HG02885 (cell line): Measurements from ENCODE around the gene KLHL29.

Source experiments
- ATAC-seq: cut with Tn5 transposase; IDR thresholded peaks from one replicate; pipeline ENCODE4 v1.9.1; 2021; ENCODE audit warnings: mild to moderate bottlenecking; ENCODE audit not compliant: unreplicated experiment, poor library complexity

The KLHL29 gene

GRCh38 chr2:23618794-23619530, 234.0 kb downstream of the KLHL29 start:
- ATAC-seq = no peak

GRCh38 chr2:23619941-23620340, 235.0 kb downstream of the KLHL29 start:
- ATAC-seq = no peak

- ATAC-seq = peak; percentile 59
These were observed 235.9 kb downstream of the KLHL29 start for GRCh38 chr2:23620841-23621341.

GRCh38 chr2:23621616-23622015, 236.6 kb downstream of the KLHL29 start:
- ATAC-seq = no peak

- ATAC-seq = no peak
These were observed 237.5 kb downstream of the KLHL29 start for GRCh38 chr2:23622466-23622865.

DNA sequence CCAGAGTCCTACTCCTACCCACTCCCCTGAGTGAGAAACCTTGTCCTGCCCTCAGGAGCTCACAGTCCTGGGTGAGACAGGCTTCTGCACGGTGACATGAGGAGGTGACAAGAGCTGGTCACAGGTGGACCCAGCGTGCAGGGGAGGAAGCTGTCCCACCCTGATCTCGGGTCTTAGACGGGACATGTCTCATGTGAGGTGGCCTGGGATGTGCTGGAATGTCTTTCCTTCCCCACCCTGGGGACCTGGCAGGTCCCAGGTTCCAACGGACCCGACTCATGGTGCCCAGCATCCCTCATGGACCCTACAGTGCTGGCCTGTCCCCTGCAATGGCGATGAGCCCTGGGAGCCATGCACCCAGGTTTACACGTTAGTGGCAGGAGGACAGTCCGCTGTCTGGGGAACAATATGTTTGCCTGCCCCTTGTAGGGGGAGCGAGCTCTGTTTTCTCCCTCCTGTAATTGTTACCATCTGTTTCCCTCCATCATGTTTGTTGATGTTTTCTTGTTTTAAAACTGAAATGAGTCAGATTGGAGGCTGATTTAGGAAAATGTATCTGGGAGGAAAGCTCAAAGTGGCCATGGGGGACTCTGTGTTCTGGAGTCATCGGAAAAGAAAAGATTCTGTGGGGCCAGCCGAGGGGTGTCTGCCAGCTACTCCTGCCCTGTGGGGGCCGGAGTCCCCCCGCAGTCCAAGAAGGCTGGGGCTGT, 238.1 kb downstream of the KLHL29 start:
- ATAC-seq = no peak

DNA sequence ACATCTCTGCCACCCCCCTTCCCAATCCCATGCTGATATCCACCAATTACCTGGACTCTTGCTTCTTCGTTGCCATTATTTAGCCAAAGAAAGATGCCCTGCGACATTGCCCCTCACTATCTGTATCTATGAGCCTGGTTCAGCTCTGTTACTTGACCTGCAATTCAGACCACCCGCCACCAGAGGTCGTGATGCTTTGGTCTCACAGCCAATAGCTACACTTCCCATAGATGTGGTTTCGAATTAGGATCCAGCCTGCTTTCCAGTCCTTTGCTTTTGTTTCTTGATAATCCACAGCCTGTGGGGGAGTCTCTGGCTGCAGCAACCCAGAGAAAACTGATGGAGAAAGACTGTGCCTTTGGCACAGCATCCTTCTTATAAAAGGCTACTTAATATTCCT, 239.4 kb downstream of the KLHL29 start:
- ATAC-seq = no peak

DNA sequence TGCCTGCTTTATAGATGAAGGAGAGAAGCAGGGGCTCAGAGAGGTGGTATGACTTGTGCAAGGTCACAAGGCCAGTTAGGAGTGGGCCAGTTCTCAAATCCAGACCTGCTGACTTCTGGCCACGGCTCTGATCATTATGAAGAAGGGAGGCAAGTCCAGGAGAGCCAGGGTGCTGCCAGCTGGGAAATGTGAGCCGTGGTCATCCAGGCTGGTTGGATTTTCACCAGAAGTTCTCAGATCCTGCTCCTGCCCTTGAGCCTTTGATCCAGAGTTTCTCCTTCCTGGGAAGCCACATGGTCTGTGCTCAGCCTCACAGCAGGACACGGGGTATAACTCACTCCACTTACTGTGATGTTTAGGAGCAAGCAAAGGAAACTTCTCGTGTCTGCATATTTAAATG, 239.9 kb downstream of the KLHL29 start:
- ATAC-seq = no peak

GRCh38 chr2:23625726-23626125, 240.7 kb downstream of the KLHL29 start:
- ATAC-seq = no peak

GRCh38 chr2:23626701-23627230, 241.8 kb downstream of the KLHL29 start:
- ATAC-seq = no peak

DNA sequence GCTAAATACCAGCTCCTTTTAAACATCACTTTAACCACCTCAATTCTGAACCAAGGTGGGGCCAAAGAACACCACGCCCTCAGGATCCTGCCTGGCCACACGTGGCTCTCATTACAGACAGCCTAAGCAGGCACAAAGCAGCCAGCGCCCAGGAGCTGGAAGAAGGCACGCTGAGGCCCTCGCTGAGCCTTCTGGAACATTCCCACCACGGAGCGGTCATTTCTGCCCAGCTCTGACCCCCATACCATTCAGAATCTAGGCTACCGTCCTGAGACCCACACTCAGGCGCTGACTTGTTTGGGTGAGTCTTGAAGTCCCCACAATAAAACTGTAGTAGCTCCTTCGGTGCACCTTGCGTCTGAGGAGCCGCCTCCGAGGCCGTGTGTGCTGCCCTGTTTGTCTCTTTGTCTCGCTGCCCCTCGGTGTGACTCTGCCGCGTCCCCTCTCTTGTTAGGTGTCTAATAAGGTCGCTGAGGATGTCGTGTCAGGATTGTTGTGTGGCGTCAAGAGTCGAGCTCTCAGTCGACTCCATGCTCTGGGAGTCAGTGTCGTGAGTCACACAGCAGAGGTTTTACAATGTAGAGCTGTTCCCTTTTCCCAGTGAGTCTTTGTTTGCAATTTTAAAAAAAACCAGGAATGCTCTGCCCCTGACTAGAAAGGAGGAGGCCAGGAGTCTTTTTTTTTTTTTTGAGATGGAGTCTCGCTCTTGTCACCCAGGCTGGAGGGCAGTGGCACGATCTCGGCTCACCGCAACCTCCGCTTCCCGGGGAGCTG, 242.4 kb downstream of the KLHL29 start:
- ATAC-seq = no peak

- ATAC-seq = no peak
These were observed 244.2 kb downstream of the KLHL29 start for GRCh38 chr2:23628926-23629771.

DNA sequence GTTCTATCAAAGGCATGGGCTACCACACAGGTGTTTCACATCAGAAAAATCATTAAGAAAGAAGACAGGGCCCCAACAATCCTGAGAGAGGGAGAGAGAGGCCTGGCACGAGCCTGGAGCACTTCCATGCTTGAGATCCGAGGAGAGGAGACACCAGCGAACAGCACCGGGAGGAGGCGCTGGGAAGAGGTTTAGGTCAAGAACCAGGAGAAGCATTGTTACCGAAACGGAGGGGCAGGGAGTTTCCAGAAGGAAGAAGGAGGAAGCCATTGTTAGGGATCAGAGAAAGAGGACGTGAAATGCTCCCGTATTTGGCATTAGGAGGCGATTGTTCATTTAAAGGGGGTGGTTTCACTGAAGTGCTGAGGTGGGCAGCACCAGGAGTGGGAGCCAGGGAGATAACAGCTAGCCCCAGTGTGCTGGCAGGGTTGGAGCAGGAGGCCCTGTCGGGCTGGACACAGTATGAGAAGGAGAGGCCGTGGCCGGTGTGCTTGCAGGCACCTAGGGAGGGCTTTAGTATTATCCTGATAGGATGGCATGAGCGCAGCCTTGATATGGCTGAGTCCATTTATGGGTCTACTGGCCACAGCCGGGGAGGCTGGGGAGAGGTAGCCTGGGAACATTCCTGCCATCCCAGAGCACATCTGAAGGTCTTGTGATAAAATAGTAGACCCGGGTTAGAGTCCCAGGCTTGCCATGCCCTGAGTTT, 244.9 kb downstream of the KLHL29 start:
- ATAC-seq = no peak

GRCh38 chr2:23630961-23631360, 246.0 kb downstream of the KLHL29 start:
- no peak for ATAC-seq

DNA sequence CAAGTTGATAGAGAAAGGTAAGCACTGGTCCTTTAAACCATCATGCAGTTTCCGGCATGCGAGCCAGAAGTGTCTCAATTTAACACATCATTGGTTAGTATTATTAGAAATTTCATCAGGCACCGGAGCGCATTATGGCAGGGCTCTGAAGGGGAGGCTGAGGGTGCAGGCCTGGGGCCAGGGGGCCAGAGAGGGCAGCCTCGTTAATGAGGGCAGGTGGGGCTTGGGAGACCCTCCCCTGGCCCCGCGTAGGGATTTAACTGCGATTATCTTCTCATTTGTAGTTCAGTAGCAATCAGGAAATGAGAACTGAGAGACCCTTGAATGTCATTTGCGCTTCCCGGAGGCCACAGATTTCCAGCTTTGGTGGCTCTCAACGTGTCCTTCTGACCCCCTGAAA, 246.4 kb downstream of the KLHL29 start:
- ATAC-seq = no peak

GRCh38 chr2:23632386-23632785, 247.4 kb downstream of the KLHL29 start:
- no peak for ATAC-seq

GRCh38 chr2:23632831-23633395, 247.9 kb downstream of the KLHL29 start:
- no peak for ATAC-seq

GRCh38 chr2:23633966-23634365, 249.0 kb downstream of the KLHL29 start:
- ATAC-seq = no peak
